ENCODE data around the gene TLR7. TPM values are rescaled to one million over a fixed set of nuclear protein-coding genes. Genes with fewer than 3 reads are reported as not detected.

The TLR7 gene
- total RNA-seq (not detected in 2 replicates), polyA plus RNA-seq (not detected in 2 replicates), polyA minus RNA-seq (not detected in 2 replicates), Bru-seq, nascent RNA (not detected), BruChase-seq, experiment 1, labeled RNA remaining after a 6-hour chase (not detected), BruChase-seq, experiment 2, labeled RNA remaining after a 2-hour chase (not detected)
- polyA plus RNA-seq (2011; cell fraction: cytosol; rRNA removed): not detected in 2 replicates
- not detected in 2 replicates for polyA plus RNA-seq (2011; cell fraction: nucleus; rRNA removed)
- polyA plus RNA-seq (2012): not detected in 2 replicates
- not detected for polyA minus RNA-seq (2011; cell fraction: cytosol; rRNA and poly(A)+ RNA removed)
- not detected in 2 replicates for polyA minus RNA-seq (2011; cell fraction: nucleus; rRNA and poly(A)+ RNA removed)
- long read RNA-seq: 0 reads

GRCh38 chrX:12866451-12867377, at the start of gene TLR7:
Gene TLR7 (plus strand): TSS chrX:12867072. CDS start chrX:12867579, 507 bp downstream.
- no peak for DNase-seq (ENCODE audit: low read depth, low spot score)
- CTCF ChIA-PET: no interaction called here
- Histone ChIP-seq H3K4me1 (ENCODE audit: control insufficient read depth, extremely low read depth, insufficient read depth, low read length) (no peaks in the 10 kb centered on the region), H3K27ac (ENCODE audit: insufficient read depth, low read depth, low read length) (no peak within 1 kb of the TSS), H3K36me3 (ENCODE audit: control insufficient read depth in 2 of 2, extremely low read depth in 1 of 2, insufficient read depth in 2 of 2, low read length in 2 of 2) (no peaks in the 10 kb centered on the region), H4K20me1 (replicated peaks; ENCODE audit: control insufficient read depth, extremely low read depth, insufficient read depth, low read length) (no peaks in the 10 kb centered on the region), H3K79me2 (ENCODE audit: control insufficient read depth, insufficient read depth, low read length) (no peaks in the 10 kb centered on the region), H3K9me1 (replicated peaks; ENCODE audit: control insufficient read depth, extremely low read depth, insufficient read depth, low read length) (no peaks in the 10 kb centered on the region), H3K27me3 (ENCODE audit: control insufficient read depth in 2 of 2, insufficient read depth in 2 of 2, low read length in 2 of 2) (peaks cover 0 to 6% of the 10 kb centered on the region in 2 experiments), H3K4me3 (replicated peaks in 1 of 3; ENCODE audit: insufficient read depth in 1 of 3, low read depth in 1 of 3, low read length in 3 of 3) (no peak within 1 kb of the TSS), H3K9me3 (replicated peaks; ENCODE audit: control insufficient read depth, insufficient read depth, low read length) (no peaks in the 10 kb centered on the region), H3K4me2 (ENCODE audit: insufficient read depth, low read length) (no peak within 1 kb of the TSS), H3K9ac (replicated peaks; ENCODE audit: extremely low read depth, insufficient read depth, low read length) (no peak within 1 kb of the TSS), H2AFZ (ENCODE audit: low read depth, low read length) (no peak within 1 kb of the TSS)
- dilution Hi-C loops (cut with MboI; ENCODE audit: extremely low pct_ligation_motif_present, low sequenced_read_pairs): no loop called here
- TF ChIP-seq POLR2AphosphoS5 (IDR thresholded peaks at IDR 0.05; ENCODE audit: insufficient read depth, low read depth, low read length): no peak
- no peak for TF ChIP-seq JUN (IDR thresholded peaks at IDR 0.05; ENCODE audit: borderline replicate concordance, insufficient read depth, insufficient read length, low read depth)
- TF ChIP-seq EZH2 (IDR thresholded peaks at IDR 0.05; ENCODE audit: borderline replicate concordance, low read depth, low read length, severe bottlenecking): no peak
- no peak for TF ChIP-seq MAX (IDR thresholded peaks at IDR 0.05; ENCODE audit: insufficient read depth, insufficient read length)
- FAIRE-seq: no peak
- intact Hi-C loops (cut with micrococcal nuclease): no loop called here
- POLR2A ChIA-PET: no interaction called here
- BruUV-seq (replicated peaks): no TSS peak

GRCh38 chrX:12817528-12817927, 49.3 kb upstream of the TLR7 start:
- Histone ChIP-seq H3K79me2 (ENCODE audit: control insufficient read depth, insufficient read depth, low read length) (no peaks in the 10 kb centered on the region), H3K36me3 (ENCODE audit: control insufficient read depth in 2 of 2, extremely low read depth in 1 of 2, insufficient read depth in 2 of 2, low read length in 2 of 2) (no peaks in the 10 kb centered on the region), H3K27ac (ENCODE audit: insufficient read depth, low read depth, low read length) (no peak overlapping the region), H3K4me2 (ENCODE audit: insufficient read depth, low read length) (no peak overlapping the region), H3K27me3 (ENCODE audit: control insufficient read depth in 2 of 2, insufficient read depth in 2 of 2, low read length in 2 of 2) (no peaks in the 10 kb centered on the region), H3K4me3 (replicated peaks in 1 of 3; ENCODE audit: insufficient read depth in 1 of 3, low read depth in 1 of 3, low read length in 3 of 3) (no peak overlapping the region), H2AFZ (ENCODE audit: low read depth, low read length) (no peak overlapping the region), H3K9me3 (replicated peaks; ENCODE audit: control insufficient read depth, insufficient read depth, low read length) (no peaks in the 10 kb centered on the region), H3K9ac (replicated peaks; ENCODE audit: extremely low read depth, insufficient read depth, low read length) (no peak overlapping the region), H4K20me1 (replicated peaks; ENCODE audit: control insufficient read depth, extremely low read depth, insufficient read depth, low read length) (no peaks in the 10 kb centered on the region), H3K9me1 (replicated peaks; ENCODE audit: control insufficient read depth, extremely low read depth, insufficient read depth, low read length) (no peaks in the 10 kb centered on the region), H3K4me1 (ENCODE audit: control insufficient read depth, extremely low read depth, insufficient read depth, low read length) (no peaks in the 10 kb centered on the region)
- POLR2A ChIA-PET: no interaction called here
- dilution Hi-C loops (cut with MboI; ENCODE audit: extremely low pct_ligation_motif_present, low sequenced_read_pairs) (no loop called here), intact Hi-C loops (cut with micrococcal nuclease) (no loop called here)
- FAIRE-seq: no peak
- TF ChIP-seq POLR2AphosphoS5 (IDR thresholded peaks at IDR 0.05; ENCODE audit: insufficient read depth, low read depth, low read length): no peak
- no peak for TF ChIP-seq FOS (IDR thresholded peaks at IDR 0.05; ENCODE audit: borderline replicate concordance, insufficient read depth, low read length)
- TF ChIP-seq CTCF (IDR thresholded peaks at IDR 0.05; ENCODE audit: extremely low read depth in 1 of 2, insufficient read depth in 1 of 2, low read depth in 1 of 2, low read length in 2 of 2): no peak
- TF ChIP-seq EZH2 (IDR thresholded peaks at IDR 0.05; ENCODE audit: borderline replicate concordance, low read depth, low read length, severe bottlenecking): no peak
- TF ChIP-seq JUN (IDR thresholded peaks at IDR 0.05; ENCODE audit: borderline replicate concordance, insufficient read depth, insufficient read length, low read depth): no peak
- TF ChIP-seq GATA2 (IDR thresholded peaks at IDR 0.05; ENCODE audit: insufficient read depth, insufficient read length, low read depth, low read length): no peak
- no peak for TF ChIP-seq MAX (IDR thresholded peaks at IDR 0.05; ENCODE audit: insufficient read depth, insufficient read length)
- no peak for TF ChIP-seq MYC (IDR thresholded peaks at IDR 0.05; ENCODE audit: low read depth, low read length)
- TF ChIP-seq POLR2A (IDR thresholded peaks at IDR 0.05; ENCODE audit: low read depth, low read length): no peak
- CTCF ChIA-PET: no interaction called here
- DNase-seq (ENCODE audit: low read depth, low spot score): no peak
- BruUV-seq (replicated peaks): no TSS peak

All from endothelial cell of umbilical vein (primary cell).